Muscle of back (tissue), 11 donors: ENCODE results near the gene AIP. TPM values are rescaled to one million over a fixed set of nuclear protein-coding genes. Genes with fewer than 3 reads are reported as not detected.
"Not testable (repeated sequence)": the region's sequence is repeated elsewhere in the genome, so short reads cannot be mapped to it uniquely, and the experiment has no call there.

Experiments
- DNase-seq, 3 donors: peaks; one replicate each; pipeline versions ENCODE4 v3.0.0 to v3.0.0-alpha.2; 2013
- polyA plus RNA-seq, 10 donors: library from polyadenylated mRNA; unstranded; fragments of 120-200 nt; gene quantifications; one replicate each; pipeline ENCODE4 v1.2.1, GENCODE V29; 2013; ENCODE audit not compliant: insufficient read length in 10 of 10

AIP gene
- polyA plus RNA-seq, 10 donors: 34.9 to 55.8 (median 43.7) TPM

DNA sequence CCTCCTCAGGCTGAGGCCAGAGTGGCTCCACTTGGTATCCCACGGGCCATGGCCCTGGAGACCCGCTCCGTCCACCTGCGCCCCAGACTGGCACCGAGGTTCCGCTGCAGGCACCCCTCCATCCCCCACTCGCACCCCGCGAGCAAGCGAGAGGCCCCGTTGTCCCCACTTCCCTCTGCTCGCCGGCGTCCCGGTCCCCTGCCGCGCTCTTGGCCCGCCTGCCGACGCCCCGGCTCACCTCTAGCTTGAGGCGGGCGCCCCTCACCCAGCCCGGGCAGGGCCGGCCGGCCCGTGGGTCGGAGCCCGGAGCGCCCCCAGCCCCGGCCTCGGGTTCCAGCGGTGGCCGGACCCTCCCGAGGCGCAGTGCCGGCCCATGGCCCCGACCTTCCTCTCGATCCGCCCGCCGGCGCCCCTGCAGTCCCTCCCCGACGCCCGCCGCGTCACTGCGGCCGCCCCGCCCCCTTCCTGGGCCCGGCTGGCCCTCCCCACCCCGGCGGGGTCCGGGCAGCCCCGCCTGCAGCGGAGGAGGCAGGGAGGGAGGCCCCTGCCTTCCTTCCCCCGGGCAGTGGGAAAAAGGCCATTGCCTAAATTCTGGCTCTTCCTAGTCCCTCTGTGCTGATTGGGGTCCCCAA lies 22.2 kb downstream of the AIP start, which contains the start of gene PITPNM1:
TSS of gene PITPNM1 (minus strand) at position 414 of the 632 bp plus-strand sequence. CDS start 1,183 bp downstream, outside the sequence.
- peak; percentile 42 to 84 (median 75) for DNase-seq

DNA sequence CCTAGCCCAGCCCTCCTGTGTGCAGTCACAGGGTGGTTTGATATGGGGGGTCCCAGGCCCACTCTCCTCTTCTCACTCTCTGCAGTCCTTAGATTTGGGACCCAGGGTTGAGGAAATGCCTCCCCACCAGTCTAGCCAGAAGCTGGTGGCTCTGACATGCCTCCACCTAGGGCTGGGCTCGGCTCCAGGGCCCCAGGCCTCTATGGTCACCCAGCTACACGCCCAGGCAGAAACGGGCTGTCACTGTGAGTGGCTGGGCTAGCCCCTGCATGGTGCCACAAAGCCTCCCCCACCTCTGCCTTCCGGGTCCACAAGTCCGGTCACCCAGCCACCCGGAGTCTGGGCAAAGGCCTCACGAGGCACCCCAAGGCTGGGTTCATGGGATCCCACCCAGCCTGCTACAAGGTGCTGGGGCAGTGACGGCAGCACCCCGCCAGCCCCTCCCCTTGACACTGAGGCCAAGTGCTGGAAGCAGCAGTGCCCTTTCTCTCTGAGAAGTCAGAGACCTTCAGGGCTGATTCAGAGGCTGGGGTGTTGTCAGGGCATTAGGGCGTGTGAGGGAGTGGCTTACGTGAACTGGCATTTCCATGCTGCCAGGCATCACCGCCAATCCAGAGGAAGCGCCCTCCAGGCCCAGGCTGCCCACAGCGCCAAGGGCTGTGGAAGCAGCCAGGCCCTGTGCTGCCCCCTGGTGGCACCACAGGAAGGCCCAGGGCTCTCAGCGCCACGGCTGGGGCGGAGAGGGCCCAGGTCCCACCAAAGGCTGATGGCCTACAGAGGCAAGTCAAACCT lies 23.0 kb downstream of the AIP start:
- peak; percentile 72 to 92 (median 88) for DNase-seq

DNA sequence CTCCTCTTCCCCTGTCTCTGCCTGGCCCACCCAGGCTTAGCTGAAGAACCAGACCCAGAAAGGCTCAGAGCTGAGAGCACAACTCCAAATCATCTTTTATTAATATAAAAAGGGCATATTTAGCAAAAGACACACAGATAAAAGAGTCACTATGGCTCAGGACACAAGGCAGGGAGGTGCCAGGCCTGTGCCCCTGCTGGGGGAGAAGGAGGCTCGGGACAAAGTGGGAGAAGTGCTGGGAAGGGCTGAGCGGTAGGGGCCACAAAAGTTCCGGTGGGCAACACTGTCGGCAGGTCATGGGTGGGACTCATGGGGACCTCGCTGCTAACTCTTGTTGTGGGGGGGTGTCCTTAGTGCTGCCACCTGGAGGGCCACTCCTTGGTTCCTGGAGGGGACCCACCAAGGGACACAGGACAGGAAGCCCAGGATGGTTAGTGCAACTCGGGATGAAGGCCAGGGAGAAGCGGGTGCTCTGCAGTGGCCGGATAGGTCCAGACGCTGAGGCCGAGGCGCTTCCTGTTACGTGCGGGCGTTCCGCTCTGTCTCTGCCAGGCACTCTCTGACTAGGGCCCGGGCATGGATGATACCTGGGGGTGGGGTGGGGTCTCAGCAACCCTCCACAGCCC lies 23.7 kb downstream of the AIP start:
- no peak for DNase-seq

DNA sequence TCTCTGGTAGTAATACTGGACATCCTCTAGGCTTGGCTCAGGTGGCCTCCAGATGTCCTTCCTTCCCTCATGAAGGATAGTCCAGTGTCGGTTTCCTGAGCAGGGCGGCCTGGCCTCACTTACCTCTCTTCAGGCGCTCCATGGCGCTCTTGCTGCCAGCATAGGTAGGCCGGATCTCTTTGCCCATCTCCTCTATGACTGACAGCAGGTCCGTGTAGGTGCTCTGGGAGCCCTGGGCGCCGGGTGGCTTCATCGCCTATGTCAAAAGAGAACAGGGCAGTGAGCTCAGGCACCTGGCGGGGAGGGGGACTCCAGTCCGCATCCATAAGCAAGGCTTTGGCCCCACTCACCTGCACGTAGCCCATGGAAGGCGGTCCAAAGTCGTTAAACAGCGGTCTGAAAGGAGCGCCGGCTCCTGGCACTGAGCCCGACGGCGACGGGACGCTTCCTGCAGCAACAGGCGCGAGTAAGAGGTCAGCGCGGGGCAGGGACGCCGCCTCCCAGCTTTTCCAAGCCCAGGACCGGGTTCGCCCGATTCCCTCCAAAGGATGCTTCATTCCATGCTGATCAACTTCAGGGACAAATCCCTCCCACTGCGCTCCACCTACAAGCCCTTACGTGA lies 24.5 kb downstream of the AIP start:
- DNase-seq: peak in 2 of 3 donors; percentile 24 to 33

DNA sequence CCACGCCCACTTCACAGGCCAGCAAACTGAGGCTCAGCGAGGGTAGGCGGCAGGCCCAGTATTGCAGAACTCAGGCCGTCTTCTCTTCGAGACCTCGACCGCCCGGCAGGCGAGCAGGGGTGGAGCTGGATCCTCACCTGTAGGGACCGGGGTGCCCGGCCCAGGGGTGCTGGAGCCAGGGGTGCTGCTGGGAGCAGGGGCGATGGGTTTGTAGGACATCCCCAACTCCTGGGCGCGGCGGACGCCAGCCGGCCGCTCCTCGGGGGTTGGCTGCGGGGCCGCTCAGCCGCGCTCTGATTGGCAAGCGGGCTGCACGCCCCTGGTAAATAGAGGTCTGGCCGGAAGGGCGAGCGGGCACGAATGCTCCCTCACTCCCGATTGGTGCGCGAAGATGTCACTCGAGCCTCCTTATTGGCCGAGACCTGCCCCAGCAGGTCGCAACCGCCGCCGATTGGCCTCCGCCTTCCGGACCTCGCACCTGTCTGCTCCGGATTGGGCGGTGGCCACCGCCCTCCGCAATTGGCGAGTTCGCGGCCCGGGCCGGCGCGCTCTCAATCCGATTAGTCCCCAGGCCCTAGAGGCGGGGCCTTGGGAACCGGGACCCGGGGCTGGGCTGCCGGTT lies 25.1 kb downstream of the AIP start, which contains the start of gene CDK2AP2:
TSS of gene CDK2AP2 (minus strand) at position 299 of the 622 bp plus-strand sequence. CDS start at position 219, 80 bp downstream.
- DNase-seq: peak; percentile 96 to 99 (median 98)

DNA sequence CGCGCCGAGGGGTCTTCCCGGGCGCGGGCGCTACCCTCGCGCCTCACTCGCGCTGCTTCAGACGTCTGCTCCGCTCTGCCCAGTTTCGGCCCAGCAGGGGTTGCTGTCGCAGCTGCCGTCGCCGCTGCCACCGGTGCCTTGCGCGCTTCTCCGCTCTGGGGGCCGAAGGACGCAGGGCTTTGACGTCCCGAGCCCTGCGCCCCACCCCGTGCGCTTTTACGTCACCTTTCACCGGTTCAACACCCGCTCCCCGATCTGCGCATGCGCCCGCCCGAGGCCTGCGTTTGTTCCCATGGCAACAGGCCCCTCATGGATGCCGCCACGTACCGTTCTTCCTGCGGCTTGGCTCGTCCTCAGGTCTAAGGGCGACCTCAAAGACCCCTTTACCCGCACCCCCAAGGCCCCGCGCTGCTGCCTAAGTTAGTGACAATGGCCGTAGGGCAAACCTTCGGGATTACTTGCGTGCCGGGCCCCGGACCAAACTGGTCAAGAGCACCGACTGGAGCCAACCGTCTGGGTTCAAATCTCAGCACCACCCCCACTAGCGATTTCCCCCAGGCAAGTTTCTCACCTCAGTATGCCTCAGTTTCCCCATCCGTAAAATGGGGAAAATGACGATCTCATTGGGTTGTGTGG lies 25.8 kb downstream of the AIP start:
- peak; percentile 94 to 98 (median 96) for DNase-seq

DNA sequence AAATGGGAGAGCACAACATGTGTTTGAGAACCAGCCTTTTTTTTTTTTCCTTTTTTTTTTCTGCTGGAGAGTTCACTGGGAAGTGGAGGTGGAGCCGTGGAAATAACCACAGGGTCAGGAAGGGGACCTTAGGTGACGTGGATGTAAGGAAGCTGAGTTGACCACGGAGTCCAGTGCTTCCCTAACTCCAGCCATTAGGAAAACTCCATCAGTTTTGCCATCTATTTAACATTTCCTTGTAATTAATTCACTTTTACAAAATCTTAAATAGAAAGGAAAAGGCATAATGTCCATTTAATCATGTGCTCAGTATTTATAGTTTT lies 27.2 kb downstream of the AIP start:
- no peak for DNase-seq

DNA sequence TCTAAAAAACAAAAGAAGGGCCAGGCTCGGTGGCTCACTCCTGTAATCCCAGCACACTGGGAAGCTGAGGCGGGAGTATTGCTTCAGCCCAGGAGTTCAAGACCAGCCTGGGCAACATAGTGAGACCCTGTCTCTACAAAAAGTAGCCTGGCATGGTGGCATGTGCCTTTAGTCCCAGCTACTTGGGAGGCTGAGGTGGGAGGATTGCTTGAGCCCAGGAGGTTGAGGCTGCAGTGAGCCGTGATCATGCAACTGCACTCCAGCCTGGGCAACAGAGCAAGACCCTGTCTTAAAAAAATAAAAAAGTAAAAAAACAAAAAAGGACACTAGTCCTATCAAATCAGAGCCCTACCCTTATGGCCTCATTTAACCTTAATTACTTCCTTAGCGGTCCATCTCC lies 28.7 kb downstream of the AIP start:
- not testable (repeated sequence) for DNase-seq

DNA sequence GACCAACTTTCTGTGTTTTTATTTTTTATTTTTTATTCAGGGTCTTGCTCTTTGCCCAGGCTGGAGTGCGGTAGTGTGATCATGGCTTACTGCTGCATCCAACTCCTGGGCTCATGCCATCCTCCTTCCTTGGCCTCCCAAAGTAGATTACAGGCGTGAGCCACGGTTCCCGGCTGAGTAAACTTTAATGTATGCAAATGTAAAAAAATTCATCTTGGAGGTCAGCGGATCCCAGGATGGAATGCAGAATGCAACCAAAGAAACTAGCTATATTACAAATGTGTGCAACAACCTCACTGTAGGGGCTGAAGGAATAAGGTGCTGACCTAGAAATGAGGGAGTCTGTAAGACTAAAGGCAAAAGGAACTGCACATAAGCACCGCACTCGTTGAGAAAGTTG lies 31.3 kb downstream of the AIP start:
- DNase-seq: no peak

DNA sequence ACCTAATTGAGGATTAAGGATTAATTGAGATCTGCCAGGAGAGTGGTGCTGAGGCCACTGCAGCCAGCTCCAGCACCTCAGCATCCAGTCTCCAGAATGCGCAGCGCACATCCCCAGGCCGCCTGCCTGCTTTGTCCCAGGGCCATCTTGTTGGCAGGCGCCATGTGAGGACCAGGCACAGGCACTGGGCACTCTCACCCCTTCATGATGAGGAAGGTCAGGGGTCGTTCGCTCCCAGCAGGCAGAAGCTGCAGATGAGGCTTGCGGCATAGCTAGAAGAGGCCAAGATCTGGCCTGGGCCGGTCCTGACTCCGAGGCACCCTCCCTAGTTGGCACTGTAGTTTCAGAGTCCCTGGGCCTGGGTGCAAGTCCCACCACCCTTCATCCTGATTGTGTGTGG lies 34.0 kb downstream of the AIP start:
- DNase-seq: no peak

DNA sequence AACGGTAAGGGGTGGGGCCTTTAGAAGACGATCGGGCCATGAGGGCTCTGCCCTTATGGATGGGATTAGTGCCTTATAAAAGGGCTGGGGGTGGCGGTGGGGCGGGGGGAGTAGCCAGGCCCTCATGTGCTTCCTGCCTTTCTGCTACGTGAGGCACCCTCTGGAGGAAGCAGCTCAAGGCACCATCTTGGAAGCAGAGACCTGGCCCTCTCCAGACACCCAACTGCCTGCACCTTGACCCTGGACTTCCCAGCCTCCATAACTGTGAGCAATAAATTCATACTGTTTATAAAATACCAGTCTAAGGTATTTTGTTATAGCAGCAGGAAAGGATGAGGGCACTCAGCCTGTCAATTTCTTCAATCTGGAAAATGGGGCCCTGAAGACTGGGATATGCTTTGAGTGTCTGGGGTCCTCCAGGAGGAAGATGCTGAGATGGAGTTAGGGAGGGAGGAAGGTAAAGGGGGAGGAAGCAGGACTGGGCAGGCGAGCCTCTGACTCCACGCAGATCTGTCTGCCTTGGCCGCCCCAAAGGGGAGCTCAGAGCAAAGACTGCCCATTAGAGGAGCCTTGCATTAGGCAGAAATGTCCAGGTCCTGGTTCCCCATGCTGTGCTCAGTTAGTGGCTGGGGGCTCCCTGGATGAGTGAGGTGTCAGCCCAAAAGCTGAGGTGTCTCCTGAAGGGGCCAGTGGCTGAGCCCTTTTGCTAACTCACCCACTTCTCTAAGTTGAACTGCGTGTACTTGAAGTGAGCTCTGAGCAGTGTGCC lies 35.1 kb downstream of the AIP start:
- DNase-seq: no peak

DNA sequence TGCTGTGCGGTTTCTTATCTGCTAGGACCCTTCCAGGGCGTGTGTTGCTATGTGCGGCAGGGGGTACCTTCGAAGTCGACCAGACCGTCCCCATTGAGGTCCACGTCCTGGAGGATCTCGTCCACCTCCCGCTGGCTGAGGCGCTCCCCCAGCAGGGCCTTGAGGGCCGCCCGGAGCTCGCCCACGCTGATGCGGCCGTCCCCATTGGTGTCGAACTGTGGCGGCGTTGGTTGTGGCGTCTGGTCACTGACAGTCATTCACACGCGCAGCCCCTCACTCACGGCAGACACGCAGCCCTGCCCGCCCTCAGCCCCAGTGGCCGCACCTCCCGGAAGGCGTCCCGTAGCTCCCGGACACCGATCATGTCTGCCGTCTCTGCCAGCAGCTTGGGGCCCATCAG lies 36.9 kb downstream of the AIP start:
- no peak for DNase-seq

DNA sequence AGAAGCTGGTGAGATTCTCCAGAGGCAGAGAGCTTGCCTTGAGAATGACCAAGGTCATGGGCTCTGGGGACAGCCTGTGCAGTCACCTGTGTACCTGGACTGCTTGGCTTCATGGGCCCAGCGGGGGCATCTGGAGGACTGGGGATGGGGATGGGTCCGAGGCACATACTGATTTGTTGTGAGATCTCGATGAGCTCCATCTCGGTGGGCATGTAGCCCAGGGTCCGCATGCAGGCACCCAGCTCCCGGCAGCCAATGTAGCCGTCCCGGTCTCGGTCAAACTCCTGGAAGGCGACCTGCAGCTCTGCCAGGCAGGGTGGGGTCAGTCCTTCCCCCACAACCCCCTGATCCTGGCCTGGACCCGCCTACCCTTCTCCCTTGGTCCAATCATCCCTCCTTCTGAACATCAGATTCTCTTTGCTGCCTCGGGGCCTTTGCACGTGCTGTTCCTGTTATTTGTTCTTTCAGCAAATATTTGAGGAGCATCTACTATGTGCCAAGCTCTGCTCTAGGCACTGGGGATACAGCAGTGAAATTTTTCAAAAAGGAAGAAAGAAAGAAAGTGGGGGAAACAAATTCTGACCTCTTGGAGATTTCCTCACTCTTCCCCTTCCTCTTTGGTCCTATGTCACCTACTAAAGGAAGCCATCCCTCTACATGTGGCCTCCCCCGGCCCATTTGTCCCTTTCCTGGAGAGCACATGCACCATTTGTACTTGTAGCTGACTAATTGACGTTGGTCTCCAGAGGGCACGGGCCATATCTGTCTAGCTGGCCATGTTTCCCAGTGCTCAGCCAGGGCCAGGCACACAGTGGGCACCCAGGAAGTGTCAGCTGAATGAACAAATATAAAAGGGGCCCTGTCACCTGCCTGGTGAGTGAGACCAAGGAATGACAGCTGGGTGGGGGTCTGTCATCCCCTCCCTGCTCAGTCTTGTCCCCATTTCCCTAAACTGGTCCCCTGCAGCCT lies 38.3 kb downstream of the AIP start:
- DNase-seq: no peak

DNA sequence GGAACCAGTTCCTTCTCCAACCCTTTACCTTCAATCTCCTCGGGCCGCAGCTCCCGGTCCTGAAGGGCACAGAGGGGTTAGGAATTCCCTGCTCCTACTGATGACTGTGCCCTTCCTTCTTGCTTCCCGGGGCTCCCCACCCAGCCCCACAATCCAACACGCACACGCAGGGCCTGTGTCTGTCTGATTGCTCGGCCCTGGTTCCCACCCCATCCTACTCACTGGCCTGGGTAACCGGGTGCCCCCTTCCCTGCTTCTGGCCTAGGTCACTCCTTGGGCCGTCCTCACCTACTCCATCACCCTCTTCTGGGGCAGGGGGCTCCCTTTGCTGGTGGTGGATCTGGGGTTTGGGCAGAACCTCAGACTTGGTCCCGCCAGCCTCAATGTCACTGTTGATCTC lies 39.1 kb downstream of the AIP start:
- DNase-seq: no peak

DNA sequence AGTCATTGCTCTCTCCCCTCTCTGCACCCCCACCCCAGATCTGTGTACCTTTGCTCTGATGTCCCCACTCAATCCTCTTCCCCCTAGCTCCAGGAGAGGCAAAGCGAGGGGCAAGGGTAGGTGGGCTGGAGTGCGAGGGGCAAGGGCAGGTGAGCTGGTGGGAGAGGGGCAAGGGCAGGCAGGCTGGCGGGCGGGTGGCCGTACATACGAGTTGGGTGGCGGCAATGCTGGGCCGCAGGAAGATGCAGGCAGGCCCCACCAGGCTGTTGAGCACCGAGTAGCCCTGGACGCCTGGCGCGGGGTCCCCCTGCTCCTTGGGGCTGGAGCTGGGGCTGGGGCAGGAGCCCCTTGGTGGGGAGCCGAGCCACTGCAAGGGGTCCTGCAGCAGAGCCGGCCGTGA lies 39.5 kb downstream of the AIP start:
- DNase-seq: no peak

DNA sequence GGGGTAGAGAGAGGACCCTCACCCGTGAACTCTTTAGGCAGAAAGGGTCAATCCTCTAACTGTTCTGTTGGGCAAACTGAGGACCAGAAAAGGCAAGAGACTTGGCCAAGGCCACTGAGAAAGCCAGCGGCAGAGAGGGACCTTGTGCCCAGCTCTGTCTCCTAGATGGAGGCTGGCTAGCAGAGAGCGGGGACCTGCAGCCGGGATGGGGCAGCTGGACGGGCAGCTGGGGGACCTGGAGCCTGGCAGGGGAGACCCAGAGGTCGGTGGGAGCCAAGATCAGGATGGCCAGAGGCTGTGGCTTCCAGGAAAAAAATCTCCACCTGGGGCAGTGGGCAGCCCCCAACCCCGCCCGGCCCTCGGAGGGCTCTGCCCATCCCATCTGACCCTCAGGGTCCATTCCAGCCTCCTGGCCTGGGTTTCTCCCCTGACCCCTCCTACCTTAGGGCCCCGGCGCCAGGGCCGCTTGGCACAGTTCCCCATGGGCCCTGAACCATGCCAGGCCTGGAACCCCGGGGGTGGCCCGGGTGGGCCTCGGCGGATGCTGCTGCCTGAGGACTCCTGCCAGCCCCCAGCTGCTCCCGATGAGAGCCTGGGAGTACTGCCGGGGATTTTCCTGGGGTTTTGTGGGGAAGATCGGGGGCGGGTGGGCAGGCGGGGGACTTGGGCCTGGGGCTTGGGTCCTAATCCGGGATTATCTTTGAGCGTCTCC lies 40.2 kb downstream of the AIP start, which contains the start of gene CABP2:
TSS of gene CABP2 (minus strand) at position 603 of the 712 bp plus-strand sequence. CDS start at position 483, 120 bp downstream.
- no peak for DNase-seq

DNA sequence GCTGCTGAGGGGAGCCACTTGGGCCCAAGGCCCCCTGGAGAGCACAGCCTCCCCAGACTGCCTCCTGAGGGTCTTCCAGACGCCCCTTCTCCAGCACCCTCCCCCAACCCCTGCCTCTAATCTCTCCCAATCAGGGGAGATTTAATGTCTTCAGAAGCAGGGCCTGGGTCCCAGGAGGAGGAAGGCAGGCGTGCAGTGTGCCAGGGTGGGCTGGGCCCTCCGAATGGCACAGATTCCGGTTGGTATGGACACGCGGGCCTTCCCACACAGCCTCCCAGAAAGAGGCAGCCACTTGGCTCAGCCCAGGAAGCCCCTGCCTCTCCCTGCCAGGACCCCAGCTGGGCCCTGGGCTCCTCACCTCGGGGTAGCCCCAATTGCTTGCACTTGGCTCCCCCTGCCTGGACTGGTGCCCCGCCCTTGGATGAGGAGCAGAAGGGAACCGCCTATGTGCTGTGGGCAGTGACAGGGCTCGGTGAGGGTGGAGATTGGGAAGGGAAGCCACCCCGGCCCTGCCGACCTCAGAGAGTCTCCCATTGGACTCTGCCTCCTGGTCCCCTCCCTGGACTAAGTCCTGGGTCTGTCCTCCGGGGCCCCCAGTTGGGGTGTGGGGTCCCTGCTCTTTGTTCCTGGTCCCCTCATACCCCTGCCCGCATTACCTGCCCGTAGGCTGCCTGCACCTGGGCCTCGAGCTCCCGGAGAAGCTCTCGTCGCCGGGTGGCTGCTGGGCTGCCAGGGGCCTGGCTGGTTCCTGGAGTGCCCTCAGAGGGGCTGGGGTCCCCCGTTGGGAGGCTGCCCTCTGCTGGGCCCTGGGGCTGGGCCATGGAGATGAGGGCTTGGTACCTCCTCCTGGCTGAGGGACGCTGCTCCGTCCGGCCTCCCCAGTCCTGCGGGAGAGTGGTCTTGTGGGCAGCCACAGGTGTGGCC lies 41.0 kb downstream of the AIP start:
- DNase-seq: no peak

DNA sequence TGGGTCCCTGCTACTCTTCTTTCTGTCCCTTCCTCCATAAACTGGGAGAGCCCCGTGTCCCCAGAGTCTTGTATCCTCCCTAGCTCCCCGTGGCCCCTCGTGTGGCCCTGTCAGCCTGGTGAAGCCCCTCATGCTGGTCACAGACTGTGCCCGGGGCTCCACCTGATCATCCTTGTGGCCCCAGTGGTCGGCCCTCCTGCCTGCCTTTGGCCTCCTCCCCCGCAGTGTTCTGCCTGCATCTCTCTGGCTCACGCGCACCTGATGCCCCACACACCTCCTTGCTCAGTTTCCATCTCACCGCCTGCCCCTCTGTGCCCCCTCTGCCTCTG lies 41.6 kb downstream of the AIP start:
- no peak for DNase-seq
